ENCODE data around the gene MICB.
A peak's percentile ranks its signal among the peaks of the same experiment; 100 is the strongest.

The MICB gene

GRCh38 chr6:31543639-31544038 lies 45.7 kb downstream of the MICB start:
- no peak for TF ChIP-seq CTCF (conservative IDR thresholded peaks at IDR 0.05; ENCODE audit: low read length)
- no peak overlapping the region for H3K4me3 ChIP-seq (ENCODE audit: low read length)
- DNase-seq (ENCODE audit: low read depth) = no peak

GRCh38 chr6:31544676-31545075 lies 46.7 kb downstream of the MICB start:
- H3K4me3 ChIP-seq (ENCODE audit: low read length) = no peak overlapping the region
- DNase-seq (ENCODE audit: low read depth) = no peak
- TF ChIP-seq CTCF (conservative IDR thresholded peaks at IDR 0.05; ENCODE audit: low read length) = no peak

- no peak for TF ChIP-seq CTCF (conservative IDR thresholded peaks at IDR 0.05; ENCODE audit: low read length)
- no peak for DNase-seq (ENCODE audit: low read depth)
- no peak overlapping the region for H3K4me3 ChIP-seq (ENCODE audit: low read length)
These were observed 47.3 kb downstream of the MICB start for GRCh38 chr6:31545291-31545690.

GRCh38 chr6:31546339-31546957 lies 48.5 kb downstream of the MICB start, which contains the start of gene ATP6V1G2:
Gene ATP6V1G2, minus strand, starts transcription at chr6:31546608. Its CDS starts 49 bp downstream, at chr6:31546559.
- peak; percentile 91 for DNase-seq (ENCODE audit: low read depth)
- peak; percentile 98 for TF ChIP-seq CTCF (conservative IDR thresholded peaks at IDR 0.05; ENCODE audit: low read length)
- peak within 1 kb of the TSS; percentile 66 for H3K4me3 ChIP-seq (ENCODE audit: low read length)

GRCh38 chr6:31546958-31547726 lies 49.2 kb downstream of the MICB start, which contains the start of gene NFKBIL1:
Gene NFKBIL1, plus strand, starts transcription at chr6:31547608. Its CDS starts 87 bp downstream, at chr6:31547695.
- DNase-seq (ENCODE audit: low read depth) = peak; percentile 98
- TF ChIP-seq CTCF (conservative IDR thresholded peaks at IDR 0.05; ENCODE audit: low read length) = no peak
- H3K4me3 ChIP-seq (ENCODE audit: low read length) = peak within 1 kb of the TSS; percentile 66

GRCh38 chr6:31547727-31548543 lies 50.0 kb downstream of the MICB start:
- no peak for DNase-seq (ENCODE audit: low read depth)
- H3K4me3 ChIP-seq (ENCODE audit: low read length) = peak overlapping the region; percentile 66
- TF ChIP-seq CTCF (conservative IDR thresholded peaks at IDR 0.05; ENCODE audit: low read length) = no peak

Data from AG10803 (cell line).